K562 treated with DMSO at 1 percent for 12 hours (cell line): ENCODE data around the gene COX17. TPM values are rescaled to one million over a fixed set of nuclear protein-coding genes. Genes with fewer than 3 reads are reported as not detected.

Source experiments
- total RNA-seq: library from RNA; unstranded; fragments of 300-600 nt; gene quantifications from 2 replicates; pipeline ENCODE4 v1.2.3, GENCODE V29; 2022; ENCODE audit not compliant: insufficient read depth

Gene COX17
- total RNA-seq, result 46.1 and 76.3 TPM in 2 replicates

GRCh38 chr3:119676771-119677640, at the start of gene COX17:
Gene COX17, minus strand, starts transcription at chr3:119677406. Its CDS starts 96 bp downstream, at chr3:119677310.

GRCh38 chr3:119702530-119703527, 25.6 kb upstream of the COX17 start, which contains the start of gene CFAP91:
Gene CFAP91, plus strand, starts transcription at chr3:119703022. Its CDS starts 77 bp downstream, at chr3:119703099.

GRCh38 chr3:119660474-119661440, 16.4 kb downstream of the COX17 start, which contains the start of gene POPDC2:
Gene POPDC2, minus strand, starts transcription at chr3:119660589. Its CDS starts 166 bp downstream, at chr3:119660423.

Other genes starting within 250 kb of the COX17 start
- gene TMEM39A, start 213.8 kb downstream of the COX17 start, total RNA-seq, result 7.2 and 17.0 TPM in 2 replicates
- gene POGLUT1, start 208.4 kb downstream of the COX17 start, total RNA-seq, result 2.5 and 6.4 TPM in 2 replicates
- gene TIMMDC1, start 178.9 kb downstream of the COX17 start, total RNA-seq, result 54.3 and 58.8 TPM in 2 replicates
- 14.9 and 24.9 TPM in 2 replicates for gene CD80, start 117.8 kb downstream of the COX17 start, total RNA-seq
- gene ADPRH, start 97.9 kb downstream of the COX17 start, total RNA-seq, result 1.0 and 2.9 TPM in 2 replicates
- not detected in 2 replicates for gene PLA1A, start 79.5 kb downstream of the COX17 start, total RNA-seq
- gene POPDC2, start 16.8 kb downstream of the COX17 start, total RNA-seq, result 0.44 TPM in 1 of 2 replicates, not detected in the other
- not detected in 2 replicates for gene CFAP91, start 25.6 kb upstream of the COX17 start, total RNA-seq
- gene NR1I2, start 104.7 kb upstream of the COX17 start, total RNA-seq, result not detected in 2 replicates